NCI-H146 treated with DMSO at 0.1 percent for 48 hours (cell line): ENCODE data around the gene CTDSP1.
A peak's percentile ranks its signal among the peaks of the same experiment; 100 is the strongest.

ENCODE experiments used
- DNase-seq: peaks from one replicate; lab custom pipeline; 2025; ENCODE audit not compliant: unreplicated experiment; lab: John Stamatoyannopoulos, UW

Gene CTDSP1

GRCh38 chr2:218399391-218400166, at the start of gene CTDSP1:
TSS of gene CTDSP1 (plus strand) at chr2:218399868. CDS start at chr2:218400091, 223 bp downstream.
- DNase-seq = peak; percentile 48

- DNase-seq = no peak
Measured at GRCh38 chr2:218354045-218354444, 45.6 kb upstream of the CTDSP1 start.

- no peak for DNase-seq
Measured at GRCh38 chr2:218354850-218355443, 44.7 kb upstream of the CTDSP1 start.

- DNase-seq = no peak
Measured at GRCh38 chr2:218357236-218358177, 42.2 kb upstream of the CTDSP1 start.

GRCh38 chr2:218360453-218360852, 39.2 kb upstream of the CTDSP1 start:
- DNase-seq = no peak

GRCh38 chr2:218362606-218363005, 37.1 kb upstream of the CTDSP1 start:
- no peak for DNase-seq

- DNase-seq = no peak
Measured at GRCh38 chr2:218363736-218364135, 35.9 kb upstream of the CTDSP1 start.

GRCh38 chr2:218364196-218364595, 35.5 kb upstream of the CTDSP1 start:
- no peak for DNase-seq

- no peak for DNase-seq
Measured at GRCh38 chr2:218366621-218367414, 32.9 kb upstream of the CTDSP1 start.

GRCh38 chr2:218367415-218368149, 32.1 kb upstream of the CTDSP1 start:
- DNase-seq = no peak

GRCh38 chr2:218368150-218368528, 31.5 kb upstream of the CTDSP1 start:
- DNase-seq = no peak

GRCh38 chr2:218368621-218369153, 31.0 kb upstream of the CTDSP1 start:
- no peak for DNase-seq

GRCh38 chr2:218369330-218369729, 30.3 kb upstream of the CTDSP1 start:
- peak; percentile 5 for DNase-seq

- no peak for DNase-seq
Measured at GRCh38 chr2:218370410-218371063, 29.1 kb upstream of the CTDSP1 start.

GRCh38 chr2:218371983-218372350, 27.7 kb upstream of the CTDSP1 start:
- DNase-seq = no peak

- DNase-seq = no peak
Measured at GRCh38 chr2:218374795-218375194, 24.9 kb upstream of the CTDSP1 start.

GRCh38 chr2:218375212-218375611, 24.5 kb upstream of the CTDSP1 start:
- no peak for DNase-seq

- DNase-seq = no peak
Measured at GRCh38 chr2:218378053-218378452, 21.6 kb upstream of the CTDSP1 start.

- no peak for DNase-seq
Measured at GRCh38 chr2:218381916-218382366, 17.7 kb upstream of the CTDSP1 start, which contains the start of gene SLC11A1. TSS of gene SLC11A1 (plus strand) at chr2:218382273. CDS start at chr2:218382369, 96 bp downstream.
